HG03064 (cell line): Measurements from ENCODE around the gene FYCO1.

Experiments used
- ATAC-seq: cut with Tn5 transposase; IDR thresholded peaks from one replicate; pipeline ENCODE4 v1.9.1; 2021; ENCODE audit warnings: low read depth; ENCODE audit not compliant: unreplicated experiment

The FYCO1 gene

GRCh38 chr3:45922950-45923590, 72.6 kb downstream of the FYCO1 start:
- no peak for ATAC-seq

DNA sequence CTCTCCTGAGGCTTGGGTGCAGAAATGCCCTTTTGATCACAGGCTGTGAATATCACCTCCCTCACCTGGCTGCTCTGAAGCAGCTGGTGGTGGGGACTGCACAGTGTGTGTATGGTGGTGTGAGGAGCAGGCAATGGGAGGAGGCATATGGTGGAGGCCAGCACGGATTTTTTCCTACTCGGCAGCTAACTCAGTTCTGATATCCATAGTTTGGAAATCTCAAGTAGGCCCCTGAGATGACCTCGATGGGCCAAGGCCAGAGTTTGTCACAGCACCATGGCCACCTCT, 73.6 kb downstream of the FYCO1 start:
- ATAC-seq = no peak

DNA sequence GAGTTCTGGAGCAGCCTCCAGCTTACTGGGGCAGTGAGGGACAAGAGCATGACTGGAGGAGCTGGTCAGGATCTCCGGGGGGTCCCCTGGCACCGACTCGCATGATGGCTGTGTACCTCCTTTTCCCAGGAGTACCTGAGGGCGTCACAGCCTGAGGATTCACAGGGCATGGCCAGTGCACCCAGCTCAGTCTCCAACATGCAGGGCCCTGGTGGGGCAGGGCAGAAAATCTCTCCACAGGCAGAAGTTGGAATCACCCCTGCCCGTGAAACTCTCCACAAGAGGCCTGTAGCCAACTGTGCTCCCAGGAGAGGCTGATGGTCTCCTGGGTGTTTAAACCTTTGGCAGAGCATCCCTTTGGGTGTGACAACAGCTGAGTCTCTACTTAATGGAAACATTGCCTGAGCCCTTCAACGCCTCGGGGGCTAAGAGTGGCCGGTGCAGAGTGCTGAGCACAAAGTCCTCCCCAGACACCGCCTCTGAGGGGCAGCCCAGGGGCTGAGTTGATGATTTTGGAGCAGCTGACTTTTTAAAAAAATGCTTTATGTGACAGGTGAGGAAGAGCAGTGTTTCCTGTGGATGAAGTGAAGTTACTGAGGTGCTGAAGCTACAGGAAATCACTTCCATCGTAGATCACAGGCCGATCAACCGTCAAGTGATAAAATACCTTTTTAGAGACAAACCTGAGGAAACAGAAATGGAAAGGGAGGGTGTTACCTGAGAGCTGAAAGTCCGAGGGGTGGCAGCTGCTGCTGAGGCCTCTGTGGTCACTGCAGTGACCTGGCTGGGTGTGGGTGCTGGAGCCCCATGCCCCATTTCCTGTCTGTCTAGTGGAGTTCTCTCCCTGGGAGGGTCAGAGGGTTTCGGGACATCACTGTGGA, 74.2 kb downstream of the FYCO1 start:
- no peak for ATAC-seq

DNA sequence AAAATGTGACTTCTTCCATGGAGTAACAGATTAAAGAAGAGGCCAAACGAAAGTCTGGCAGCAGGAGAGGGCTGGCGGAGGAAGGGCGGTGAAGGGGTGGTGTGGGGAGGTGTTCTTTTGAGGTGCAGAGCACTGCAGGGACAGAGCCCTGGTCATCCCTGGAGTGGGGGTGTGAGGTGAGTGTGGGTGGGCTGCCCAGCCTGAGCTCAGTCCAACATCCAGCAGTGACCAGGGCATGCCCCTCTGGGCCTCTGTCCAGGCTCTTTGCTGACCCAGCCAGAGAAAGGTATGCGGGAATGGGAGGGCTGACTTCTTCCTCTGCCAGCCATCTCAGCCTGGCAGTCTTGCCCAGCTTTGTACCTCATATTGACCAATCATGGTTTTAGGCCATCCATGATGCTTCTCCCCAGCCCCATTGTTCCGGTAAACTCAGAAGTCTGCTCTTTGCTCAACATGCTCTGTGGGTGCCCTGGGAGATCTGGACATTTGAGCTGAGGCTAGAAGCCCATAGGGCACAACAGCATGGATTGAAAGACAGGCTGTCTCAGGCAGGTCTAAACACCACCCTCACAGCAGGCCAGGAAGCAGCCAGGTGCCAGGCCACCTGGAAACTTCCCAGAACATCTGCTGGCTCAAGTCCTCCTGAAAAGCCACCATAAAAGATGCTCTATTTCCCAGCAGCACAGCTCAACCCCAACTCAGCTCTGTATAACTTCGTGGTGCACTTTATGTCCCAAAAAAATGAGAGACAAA, 78.3 kb downstream of the FYCO1 start:
- ATAC-seq = no peak

- ATAC-seq = peak; percentile 89
Measured at GRCh38 chr3:45915518-45916231, 79.9 kb downstream of the FYCO1 start.

GRCh38 chr3:45915059-45915439, 80.6 kb downstream of the FYCO1 start:
- ATAC-seq = no peak

DNA sequence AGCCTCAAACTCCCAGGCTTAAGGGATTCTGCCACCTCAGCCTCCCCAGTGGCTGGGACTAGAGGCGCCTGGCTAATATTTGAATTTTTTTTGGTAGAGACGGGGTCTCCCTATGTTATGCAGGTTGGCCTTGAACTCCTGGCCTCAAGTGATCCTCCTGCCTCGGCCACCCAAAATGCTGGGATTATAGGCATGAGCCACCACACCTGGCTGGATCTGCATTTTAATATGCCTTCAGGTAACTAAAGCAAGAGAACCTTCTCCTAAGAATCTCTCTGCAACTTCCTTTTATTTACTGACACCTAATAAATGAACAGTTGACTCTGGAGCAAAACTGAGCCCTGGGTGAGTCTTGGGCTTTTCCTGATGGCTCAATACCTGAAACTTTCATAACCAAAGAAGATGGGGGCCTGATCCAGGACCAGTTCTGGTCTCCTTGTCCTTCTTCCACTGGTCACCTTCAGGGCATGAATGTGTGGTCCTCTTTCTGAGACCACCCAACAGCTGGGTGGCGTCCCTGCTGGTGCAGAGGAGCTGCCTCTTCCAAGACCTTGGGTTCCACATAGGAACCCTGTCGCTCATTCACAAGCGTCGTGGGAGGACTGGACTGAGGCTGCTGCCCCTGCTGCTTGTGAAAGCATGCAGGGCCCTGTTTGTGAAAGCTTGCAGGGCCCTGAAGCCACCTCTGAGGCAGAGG, 81.1 kb downstream of the FYCO1 start:
- no peak for ATAC-seq

DNA sequence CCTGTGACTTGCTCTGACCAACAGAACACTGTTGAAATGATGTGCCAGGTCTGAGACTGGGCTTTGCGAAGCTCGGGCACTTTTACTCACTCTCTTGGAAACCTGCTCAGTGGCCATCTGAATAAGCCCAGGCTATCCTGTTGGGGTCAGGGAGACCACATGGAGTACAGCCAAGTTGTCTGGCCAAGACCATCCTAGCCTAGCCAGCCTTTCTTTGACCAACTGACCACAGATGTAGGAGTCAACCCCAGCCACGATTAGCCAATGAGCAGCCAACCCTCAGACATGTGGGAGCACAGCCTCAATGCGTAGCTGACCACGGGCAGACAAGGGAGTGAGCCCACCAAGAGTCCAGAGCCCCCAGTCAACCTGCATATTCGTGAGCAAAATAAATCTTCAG, 83.2 kb downstream of the FYCO1 start:
- no peak for ATAC-seq

GRCh38 chr3:45911511-45912226, 84.0 kb downstream of the FYCO1 start:
- ATAC-seq = no peak

DNA sequence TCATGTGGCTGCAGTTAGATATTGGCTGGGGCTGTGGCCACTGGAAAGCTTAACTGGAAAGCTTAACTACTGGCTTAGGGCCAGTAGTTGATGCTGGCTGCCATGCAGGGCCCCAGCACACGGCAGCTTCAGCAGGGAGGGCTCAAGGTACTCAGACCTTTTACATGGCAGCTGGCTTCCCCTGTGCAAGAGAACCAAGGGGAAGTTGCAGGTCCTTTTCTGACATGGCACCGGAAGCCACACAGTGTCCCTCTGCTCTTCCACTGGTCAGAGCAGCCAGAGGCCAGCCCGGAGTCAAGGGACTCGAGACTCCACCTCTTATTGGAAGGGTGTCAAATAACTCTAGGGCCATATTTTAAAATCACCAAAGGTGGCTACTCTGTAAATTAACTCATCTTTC, 84.7 kb downstream of the FYCO1 start:
- ATAC-seq = no peak

GRCh38 chr3:45909542-45909941, 86.1 kb downstream of the FYCO1 start:
- ATAC-seq = no peak

DNA sequence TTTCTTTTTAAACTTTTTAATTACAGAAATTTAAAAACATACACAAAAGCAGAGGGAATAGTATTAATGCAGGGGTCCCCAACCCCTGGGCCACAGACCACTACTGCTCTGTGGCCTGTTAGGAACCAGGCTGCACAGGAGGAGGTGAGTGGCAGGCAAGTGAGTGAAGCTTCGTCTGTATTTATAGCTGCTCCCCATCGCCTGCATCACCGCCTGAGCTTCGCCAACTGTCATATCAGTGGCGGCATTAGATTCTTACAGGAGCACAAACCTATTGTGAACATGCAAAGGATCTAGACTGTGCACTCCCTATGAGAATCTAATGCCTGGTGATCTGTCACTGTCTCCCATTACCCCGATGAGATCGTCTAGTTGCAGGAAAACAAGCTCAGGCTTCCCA, 86.9 kb downstream of the FYCO1 start:
- ATAC-seq = no peak

DNA sequence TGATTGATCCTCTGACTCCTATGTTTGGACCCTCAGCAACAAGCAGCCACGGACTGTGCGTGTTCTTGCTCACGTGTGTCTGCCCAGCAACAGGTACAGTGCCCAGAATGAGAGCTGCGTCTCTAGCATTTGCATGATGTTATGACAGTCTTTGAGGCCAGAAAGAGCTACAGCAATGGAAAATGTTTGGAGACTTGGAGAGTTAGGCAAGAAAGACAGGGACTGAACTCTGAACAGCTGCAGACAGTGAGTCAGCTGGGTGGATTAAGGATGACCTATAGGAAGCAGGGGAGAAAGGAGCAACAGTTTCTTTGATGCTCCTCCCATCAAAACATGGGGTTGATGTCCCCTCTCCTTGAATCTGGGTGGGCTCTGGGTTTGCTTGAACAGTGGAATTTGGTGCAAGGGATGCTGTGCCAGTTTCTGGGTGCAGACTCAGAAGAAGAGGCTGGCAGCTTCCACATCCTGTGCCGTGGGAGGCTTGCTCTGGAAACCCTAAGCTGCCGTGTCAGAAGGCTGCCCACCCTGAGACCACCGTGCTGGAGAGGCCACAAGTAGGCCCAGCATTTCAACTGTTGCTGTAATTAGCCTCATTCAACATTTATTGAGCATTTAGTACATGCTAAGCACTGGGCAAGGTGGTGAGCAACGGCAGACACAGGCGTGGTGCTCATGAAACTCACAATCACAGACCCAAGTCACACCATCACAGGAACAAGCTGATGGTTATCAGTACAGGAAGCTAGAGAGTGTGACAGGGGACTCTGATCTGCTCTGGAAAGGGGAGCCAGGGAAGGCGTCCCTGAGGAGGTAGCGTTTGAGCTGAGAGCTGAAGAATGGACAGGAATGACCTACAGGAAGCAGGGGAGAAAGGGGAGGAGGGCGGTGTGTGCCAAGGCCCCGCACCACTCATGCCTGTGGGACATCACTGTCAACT, 87.6 kb downstream of the FYCO1 start:
- no peak for ATAC-seq

DNA sequence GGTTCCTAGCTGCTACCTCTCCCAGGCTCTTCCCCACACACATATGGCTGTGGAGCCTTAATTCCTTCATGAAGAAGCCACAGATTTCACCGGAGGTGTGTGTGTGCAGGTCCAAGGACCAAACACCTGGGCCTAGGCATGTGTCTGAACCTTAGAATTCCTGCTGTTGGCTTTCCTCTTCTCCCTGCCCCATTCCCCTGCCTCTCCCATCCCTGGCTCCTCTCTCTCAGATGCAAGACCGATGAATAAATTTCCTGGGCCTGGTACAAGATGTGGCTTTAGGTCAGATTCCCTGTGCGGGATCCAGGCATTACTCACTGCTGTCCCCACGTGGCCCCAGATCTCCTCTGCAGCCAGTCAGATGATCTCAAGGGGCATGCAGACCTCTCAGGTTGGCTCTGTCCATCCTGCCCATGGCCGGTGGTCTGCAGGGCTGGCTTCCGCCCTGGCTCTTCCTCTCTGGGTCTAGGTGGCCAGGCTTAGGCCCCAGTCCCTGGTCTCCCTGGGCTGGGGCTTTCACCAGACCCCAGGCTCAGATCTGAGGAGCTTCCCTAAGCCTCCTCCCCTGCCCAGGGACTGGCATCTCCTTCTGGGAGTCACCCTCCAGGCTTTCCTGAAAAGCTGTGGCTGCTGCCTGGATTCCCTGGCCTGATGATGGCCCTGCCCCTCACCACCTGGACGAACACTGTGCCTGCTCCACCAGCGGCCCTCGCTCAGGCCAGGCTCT, 88.8 kb downstream of the FYCO1 start:
- ATAC-seq = no peak

- ATAC-seq = no peak
Measured at GRCh38 chr3:45905755-45906154, 89.9 kb downstream of the FYCO1 start.

DNA sequence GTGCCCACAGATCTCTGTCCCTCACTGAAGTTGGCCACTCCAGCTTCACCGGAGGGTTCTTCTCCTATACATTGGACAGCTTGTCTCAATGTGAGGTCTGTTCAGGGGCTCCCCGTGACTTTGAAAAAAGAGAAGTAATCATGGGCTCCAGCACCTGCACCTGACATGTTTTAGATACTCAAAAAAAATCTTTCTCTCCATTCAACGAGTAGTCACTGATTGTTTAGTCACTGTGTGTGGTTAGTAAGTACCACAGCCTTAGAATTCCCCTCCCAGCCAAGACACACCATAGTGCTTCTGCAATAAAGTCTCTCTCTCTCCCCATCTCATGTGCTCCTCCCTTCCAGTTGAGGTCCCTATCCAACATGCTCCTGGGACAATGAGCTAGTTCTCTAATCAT, 90.7 kb downstream of the FYCO1 start:
- no peak for ATAC-seq

DNA sequence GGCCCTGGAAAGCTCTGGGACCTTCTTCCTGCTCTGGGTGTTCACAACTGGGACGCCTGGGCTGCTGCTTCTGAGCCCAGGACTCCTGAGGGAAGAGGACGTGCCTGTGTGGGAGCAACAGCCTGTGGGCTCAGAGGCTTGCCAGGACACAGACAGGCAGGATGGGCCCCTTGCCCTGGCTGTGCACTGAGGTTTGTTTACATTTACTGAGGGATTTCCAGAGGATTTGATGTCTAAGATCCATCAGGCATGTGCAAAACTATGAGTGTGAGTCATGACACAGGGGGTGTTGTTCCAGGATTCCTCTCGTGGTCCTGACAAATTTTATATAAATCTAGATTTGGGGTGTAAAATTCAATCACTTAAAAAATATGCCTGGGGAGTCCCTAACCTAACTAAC, 98.7 kb downstream of the FYCO1 start:
- no peak for ATAC-seq
